H9 (cell line): ENCODE measurements around the gene SLC35A1. TPM values are rescaled to one million over a fixed set of nuclear protein-coding genes. Genes with fewer than 3 reads are reported as not detected.

Experiments
- DNase-seq: peaks from one replicate; pipeline ENCODE4 v3.0.0-alpha.2; 2017
- H2AFZ ChIP-seq: one replicate; pipeline ENCODE4 v1.6.1; 2013; ENCODE audit warnings: mild to moderate bottlenecking, low read length, control low read depth, moderate library complexity
- H2AK5ac ChIP-seq: 2 replicates; pipeline ENCODE4 v1.6.1; 2013; ENCODE audit warnings: low read length, control low read depth, mixed read lengths; ENCODE audit not compliant: insufficient read length
- H2BK120ac ChIP-seq: one replicate; pipeline ENCODE4 v1.6.1; 2013; ENCODE audit warnings: low read depth, mild to moderate bottlenecking, low read length, control low read depth, inconsistent platforms; ENCODE audit not compliant: poor library complexity, severe bottlenecking
- H2BK12ac ChIP-seq: 2 replicates; pipeline ENCODE4 v1.6.1; 2013; ENCODE audit warnings: low read length, control low read depth, mixed read lengths, low read depth; ENCODE audit not compliant: insufficient read length
- H2BK15ac ChIP-seq: 2 replicates; pipeline ENCODE4 v1.6.1; 2013; ENCODE audit warnings: low read depth, low read length, control low read depth
- H2BK20ac ChIP-seq: one replicate; pipeline ENCODE4 v1.6.1; 2013; ENCODE audit warnings: low read depth, mild to moderate bottlenecking, low read length, control low read depth, inconsistent platforms; ENCODE audit not compliant: poor library complexity, severe bottlenecking
- H2BK5ac ChIP-seq: 2 replicates; pipeline ENCODE4 v1.6.1; 2013; ENCODE audit warnings: low read length, control low read depth, mixed read lengths; ENCODE audit not compliant: insufficient read length
- H3K14ac ChIP-seq: 2 replicates; pipeline ENCODE4 v1.6.1; 2013; ENCODE audit warnings: low read length, control low read depth; ENCODE audit not compliant: insufficient read depth
- H3K18ac ChIP-seq: 2 replicates; pipeline ENCODE4 v1.6.1; 2013; ENCODE audit warnings: low read depth, mild to moderate bottlenecking, mixed read lengths, low read length, control low read depth; ENCODE audit not compliant: insufficient read length
- H3K23ac ChIP-seq: 2 replicates; pipeline ENCODE4 v1.6.1; 2013; ENCODE audit warnings: low read length, control low read depth, mixed read lengths, low read depth; ENCODE audit not compliant: insufficient read length
- H3K23me2 ChIP-seq: 2 replicates; pipeline ENCODE4 v1.6.1; 2013; ENCODE audit warnings: low read depth, mild to moderate bottlenecking, mixed read lengths, low read length, control low read depth; ENCODE audit not compliant: insufficient read length, poor library complexity, severe bottlenecking
- H3K27ac ChIP-seq: 2 replicates; pipeline ENCODE4 v1.5.1; 2013; ENCODE audit warnings: low read length, control low read depth, mixed read lengths, low read depth; ENCODE audit not compliant: insufficient read length
- H3K27me3 ChIP-seq: 2 replicates; pipeline ENCODE4 v1.6.1; 2013; ENCODE audit warnings: low read length, control low read depth, inconsistent platforms; ENCODE audit not compliant: insufficient read depth
- H3K4ac ChIP-seq: 2 replicates; pipeline ENCODE4 v1.6.1; 2013; ENCODE audit warnings: low read depth, mild to moderate bottlenecking, control low read depth, inconsistent platforms, low read length, moderate library complexity
- H3K4me1 ChIP-seq: 2 replicates; pipeline ENCODE4 v1.6.1; 2013; ENCODE audit warnings: low read length, control low read depth, inconsistent platforms; ENCODE audit not compliant: insufficient read depth
- H3K4me2 ChIP-seq: 2 replicates; pipeline ENCODE4 v1.6.1; 2013; ENCODE audit warnings: low read length, control low read depth, mixed read lengths; ENCODE audit not compliant: insufficient read length, insufficient read depth
- H3K56ac ChIP-seq: 2 replicates; pipeline ENCODE4 v1.6.1; 2013; ENCODE audit warnings: low read depth, mild to moderate bottlenecking, mixed read lengths, low read length, control low read depth; ENCODE audit not compliant: insufficient read length
- H3K79me1 ChIP-seq: 2 replicates; pipeline ENCODE4 v1.6.1; 2013; ENCODE audit warnings: low read depth, mild to moderate bottlenecking, moderate library complexity, low read length, control low read depth, inconsistent platforms; ENCODE audit not compliant: insufficient read depth, poor library complexity, severe bottlenecking
- H3K79me2 ChIP-seq: 2 replicates; pipeline ENCODE4 v1.6.1; 2013; ENCODE audit warnings: low read length, control low read depth, inconsistent platforms; ENCODE audit not compliant: insufficient read depth
- H3K9ac ChIP-seq: 2 replicates; pipeline ENCODE4 v1.6.1; 2013; ENCODE audit warnings: low read length, control low read depth, mixed read lengths; ENCODE audit not compliant: insufficient read length; ENCODE audit errors: extremely low read depth
- H3K9me3 ChIP-seq: one replicate; pipeline ENCODE4 v1.6.1; 2013; ENCODE audit warnings: low read depth, low read length, inconsistent platforms; ENCODE audit not compliant: control insufficient read depth
- H3T11ph ChIP-seq: one replicate; pipeline ENCODE4 v1.6.1; 2013; ENCODE audit warnings: mild to moderate bottlenecking, low read length, control low read depth, inconsistent platforms
- H4K20me1 ChIP-seq: one replicate; pipeline ENCODE4 v1.6.1; 2013; ENCODE audit not compliant: control insufficient read depth, insufficient read length, insufficient read depth
- H4K5ac ChIP-seq: 2 replicates; pipeline ENCODE4 v1.6.1; 2013; ENCODE audit warnings: low read depth, mild to moderate bottlenecking, mixed read lengths, low read length, control low read depth; ENCODE audit not compliant: insufficient read length
- H4K8ac ChIP-seq: replicated peaks from 2 replicates; pipeline ENCODE4 v1.6.1; 2013; ENCODE audit warnings: low read length, control low read depth, mixed read lengths, low read depth; ENCODE audit not compliant: insufficient read length
- H4K91ac ChIP-seq: 2 replicates; pipeline ENCODE4 v1.6.1; 2013; ENCODE audit warnings: low read depth, mild to moderate bottlenecking, moderate library complexity, mixed read lengths, low read length, control low read depth; ENCODE audit not compliant: insufficient read length
- H3K27ac Mint-ChIP-seq, 3 experiments: 2 replicates in 2 of 3; 3 replicates in 1 of 3; pipeline ENCODE4 v1.8.0; 2020 to 2021; ENCODE audit warnings: mixed read lengths in 3 of 3, mild to moderate bottlenecking in 1 of 3, moderate library complexity in 1 of 3
- H3K27me3 Mint-ChIP-seq: 2 replicates; pipeline ENCODE4 v1.8.0; 2021; ENCODE audit warnings: low read depth, mild to moderate bottlenecking, moderate library complexity, mixed read lengths
- H3K36me3 Mint-ChIP-seq, 3 experiments: 2 replicates in 2 of 3; 3 replicates in 1 of 3; pipeline ENCODE4 v1.8.0; 2020 to 2021; ENCODE audit warnings: low read depth in 3 of 3, mixed read lengths in 3 of 3; ENCODE audit not compliant: insufficient read depth in 1 of 3
- H3K4me1 Mint-ChIP-seq, 2 experiments: 2 replicates each; pipeline ENCODE4 v1.8.0; 2020; ENCODE audit warnings: mixed read lengths in 2 of 2
- H3K4me3 Mint-ChIP-seq, 2 experiments: 2 replicates in 1 of 2; 3 replicates in 1 of 2; pipeline ENCODE4 v1.8.0; 2020 to 2021; ENCODE audit warnings: mild to moderate bottlenecking in 2 of 2, mixed read lengths in 2 of 2, moderate library complexity in 1 of 2
- H3K9me3 Mint-ChIP-seq, 2 experiments: 2 replicates in 1 of 2; 3 replicates in 1 of 2; pipeline ENCODE4 v1.8.0; 2020; ENCODE audit warnings: mild to moderate bottlenecking in 2 of 2, mixed read lengths in 2 of 2, moderate library complexity in 1 of 2
- WGBS: extraction: QIAGEN DNeasy Blood & Tissue Kit; methylation state at CpG from one replicate; pipeline ENCODE4 v1.1.7; 2013; ENCODE audit warnings: missing lambda C conversion rate, low lambda C conversion rate, mixed read lengths; ENCODE audit not compliant: insufficient read length; ENCODE audit errors: extremely low coverage; 5-methylcytosine and 5-hydroxymethylcytosine counted together
- total RNA-seq: library from RNA; stranded (reverse); gene quantifications from 2 replicates; pipeline ENCODE4 v1.2.1, GENCODE V29; 2021
- TF ChIP-seq, protein P1 (sequence below): fragments of 200-600 bp; sonication (generic); conservative IDR thresholded peaks from 3 replicates; pipeline ENCODE4 v1.8.0; 2021; ENCODE audit warnings: antibody characterized with exemption, mild to moderate bottlenecking

Gene SLC35A1
- total RNA-seq, 1 experiment from 2014 or later: 6.1 TPM

DNA sequence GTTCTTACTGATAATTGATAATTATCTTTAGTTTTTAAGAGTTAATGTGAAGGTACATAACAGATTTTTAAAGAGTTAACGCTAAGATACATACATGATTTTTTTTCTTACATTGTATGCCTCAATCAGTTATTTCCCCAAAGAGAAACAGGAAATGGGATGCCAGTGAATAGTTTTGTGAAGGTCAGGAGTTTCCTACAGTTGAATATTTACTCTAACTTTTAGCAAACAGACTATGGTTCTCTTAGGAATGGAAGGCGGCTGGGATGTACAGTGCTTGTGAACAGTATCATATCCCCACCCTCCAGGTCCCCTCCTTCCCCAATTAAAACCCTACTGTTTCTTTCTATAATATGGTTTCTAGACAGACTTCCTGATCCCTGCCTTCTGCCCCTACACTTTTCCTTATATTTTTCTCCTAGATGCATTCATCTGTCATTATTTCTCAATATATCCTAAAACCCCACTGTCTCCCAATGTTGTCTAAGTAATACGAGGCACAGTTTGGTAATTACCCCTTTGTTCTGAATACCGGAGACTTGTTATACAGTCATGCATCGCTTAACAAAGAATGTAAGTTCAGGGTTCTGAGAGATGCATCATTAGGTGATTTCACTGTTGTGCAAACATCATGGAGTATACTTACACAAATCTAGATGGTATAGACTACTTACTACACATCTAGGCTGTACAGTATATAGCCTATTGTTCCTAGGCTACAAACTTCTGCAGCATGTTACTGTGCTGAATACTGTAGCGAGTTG is 29.2 kb downstream of the SLC35A1 start:
- H3K9ac ChIP-seq: no peak overlapping the region
- H2BK120ac ChIP-seq: no peak overlapping the region
- H3K4me2 ChIP-seq: no peak overlapping the region
- TF ChIP-seq, protein P1, sequence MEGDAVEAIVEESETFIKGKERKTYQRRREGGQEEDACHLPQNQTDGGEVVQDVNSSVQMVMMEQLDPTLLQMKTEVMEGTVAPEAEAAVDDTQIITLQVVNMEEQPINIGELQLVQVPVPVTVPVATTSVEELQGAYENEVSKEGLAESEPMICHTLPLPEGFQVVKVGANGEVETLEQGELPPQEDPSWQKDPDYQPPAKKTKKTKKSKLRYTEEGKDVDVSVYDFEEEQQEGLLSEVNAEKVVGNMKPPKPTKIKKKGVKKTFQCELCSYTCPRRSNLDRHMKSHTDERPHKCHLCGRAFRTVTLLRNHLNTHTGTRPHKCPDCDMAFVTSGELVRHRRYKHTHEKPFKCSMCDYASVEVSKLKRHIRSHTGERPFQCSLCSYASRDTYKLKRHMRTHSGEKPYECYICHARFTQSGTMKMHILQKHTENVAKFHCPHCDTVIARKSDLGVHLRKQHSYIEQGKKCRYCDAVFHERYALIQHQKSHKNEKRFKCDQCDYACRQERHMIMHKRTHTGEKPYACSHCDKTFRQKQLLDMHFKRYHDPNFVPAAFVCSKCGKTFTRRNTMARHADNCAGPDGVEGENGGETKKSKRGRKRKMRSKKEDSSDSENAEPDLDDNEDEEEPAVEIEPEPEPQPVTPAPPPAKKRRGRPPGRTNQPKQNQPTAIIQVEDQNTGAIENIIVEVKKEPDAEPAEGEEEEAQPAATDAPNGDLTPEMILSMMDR: no peak
- Mint-ChIP-seq H3K4me1 (no peaks in the 10 kb centered on the region), H3K27ac (no peak overlapping the region; a peak in 1 of 7 replicates), H3K9me3 (no peaks in the 10 kb centered on the region), H3K36me3 (peaks cover 0 to 7% (median 0%) of the 10 kb centered on the region in 3 experiments; a peak in 2 of 7 replicates), H3K27me3 (no peaks in the 10 kb centered on the region), H3K4me3 (no peak overlapping the region)
- H2BK12ac ChIP-seq: no peak overlapping the region
- no peak overlapping the region for H2BK15ac ChIP-seq
- H3K9me3 ChIP-seq: no peaks in the 10 kb centered on the region
- no peaks in the 10 kb centered on the region for H3K79me2 ChIP-seq
- H4K91ac ChIP-seq: no peak overlapping the region
- no peaks in the 10 kb centered on the region for H3K79me1 ChIP-seq
- H3K27ac ChIP-seq: no peak overlapping the region
- no peak overlapping the region for H3K18ac ChIP-seq
- no peaks in the 10 kb centered on the region for H3K27me3 ChIP-seq
- no peaks in the 10 kb centered on the region for H4K20me1 ChIP-seq
- H3K4me1 ChIP-seq: no peaks in the 10 kb centered on the region
- no peak overlapping the region for H2AFZ ChIP-seq
- no peak overlapping the region for H2AK5ac ChIP-seq
- no peak overlapping the region for H3T11ph ChIP-seq
- no peak overlapping the region for H2BK5ac ChIP-seq
- no peak overlapping the region for H3K4ac ChIP-seq
- DNase-seq: no peak
- H3K23me2 ChIP-seq: no peaks in the 10 kb centered on the region
- no peak overlapping the region for H3K23ac ChIP-seq
- no peak overlapping the region for H3K56ac ChIP-seq
- H4K5ac ChIP-seq: no peak overlapping the region
- no CpG with 5 or more reads among the region's 6 CpGs for WGBS
- no peak overlapping the region for H3K14ac ChIP-seq
- no peak overlapping the region for H2BK20ac ChIP-seq
- H4K8ac ChIP-seq: no peak overlapping the region
